H1 (cell line): ENCODE measurements around the gene BPGM. TPM values are rescaled to one million over a fixed set of nuclear protein-coding genes. Genes with fewer than 3 reads are reported as not detected.

Source experiments
- HDAC6 ChIP-seq: IDR thresholded peaks from one replicate; pipeline ENCODE4 v1.7.1; 2012; ENCODE audit warnings: low read depth, mild to moderate bottlenecking, inconsistent platforms, low read length, moderate library complexity
- SAP30 ChIP-seq: fragments of 300-600 bp; sonication (generic); IDR thresholded peaks from 2 replicates; pipeline ENCODE4 v1.7.1; 2012; ENCODE audit warnings: low read length, moderate library complexity, mild to moderate bottlenecking, inconsistent platforms; ENCODE audit not compliant: insufficient read depth, insufficient replicate concordance
- YY1 ChIP-seq: IDR thresholded peaks from 2 replicates; pipeline ENCODE4 v1.6.1; 2011; ENCODE audit warnings: low read depth, mild to moderate bottlenecking, low read length
- polyA plus RNA-seq, 7 experiments: library from polyadenylated mRNA; depleted of rRNA in 3 of 7; stranded (reverse) in 5 of 7; unstranded in 2 of 7; fragments of >200 nt in 5 of 7; fragments of 200-250 nt in 2 of 7; gene quantifications; 1 replicate in 5 of 7; 2 replicates in 1 of 7; 4 replicates in 1 of 7; pipeline versions ENCODE4 v1.2.1 to v1.2.3, GENCODE V29; 2011 to 2013; ENCODE audit warnings: missing spikeins in 2 of 7, mixed read lengths in 2 of 7
- total RNA-seq: library from RNA; stranded (reverse); fragmentation: NEBNext Ultra II Directional; extraction: Animal tissue kit (Norgen Biotek cat#: 25700); gene quantifications from 2 replicates; pipeline ENCODE4 v1.2.1, GENCODE V29; 2021

BPGM gene
- total and polyA plus RNA-seq, 2 of the 8 experiments (the other 6 are each of a cell fraction or from before 2014, with no cell fraction given) = 9.7 to 15.3 TPM

DNA sequence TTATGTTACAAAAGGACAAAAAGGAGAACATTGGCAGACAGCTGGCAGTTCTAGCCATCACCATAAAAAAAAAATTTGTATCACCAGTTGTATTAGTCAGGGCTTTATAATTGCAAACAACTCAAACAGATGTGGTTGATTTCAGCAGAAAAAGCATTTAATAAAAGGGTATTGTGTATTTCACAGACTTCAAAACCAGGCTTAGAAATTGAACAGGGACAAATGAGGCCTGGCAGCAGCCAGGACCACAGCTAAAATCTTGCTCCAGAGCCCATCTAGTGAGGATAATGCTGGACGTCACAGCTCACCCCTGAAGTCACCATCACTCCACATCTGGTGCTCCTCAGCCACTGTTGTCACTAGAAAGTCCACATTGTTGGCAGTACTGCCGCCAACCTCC is 79.9 kb downstream of the BPGM start (continued):
- TF ChIP-seq SAP30 = no peak
- no peak for TF ChIP-seq HDAC6
- no peak for TF ChIP-seq YY1
